Astrocyte of the cerebellum (primary cell): Measurements from ENCODE around the gene RSAD1.

Source experiments
- DNase-seq: peaks from one replicate; pipeline ENCODE4 v3.0.0-alpha.2; 2011; ENCODE audit warnings: low read depth
- H3K4me3 ChIP-seq: 2 replicates; pipeline ENCODE4 v1.5.1; 2011; ENCODE audit warnings: mild to moderate bottlenecking, low read depth, low read length, moderate library complexity
- CTCF ChIP-seq: IDR thresholded peaks from 2 replicates; pipeline ENCODE4 v1.5.1; 2012; ENCODE audit warnings: low read length, low read depth, moderate library complexity, mild to moderate bottlenecking; ENCODE audit errors: missing control alignments
- in situ Hi-C: cut with HindIII; loops from 2 replicates; pipeline ENCODE4 v1.10.0; 2017; ENCODE audit warnings: low sequenced_read_pairs

The RSAD1 gene

GRCh38 chr17:50478391-50479381 lies at the start of gene RSAD1:
RSAD1 (plus strand) TSS chr17:50478860; CDS start chr17:50478885, 25 bp downstream.
- in situ Hi-C loops: no loop called here
- DNase-seq: peak; percentile 50
- H3K4me3 ChIP-seq: peak within 1 kb of the TSS; percentile 61
- peak; percentile 82 for TF ChIP-seq CTCF

GRCh38 chr17:50429793-50430192 lies 48.9 kb upstream of the RSAD1 start:
- DNase-seq: no peak
- H3K4me3 ChIP-seq: no peak overlapping the region
- in situ Hi-C loops: no loop called here
- no peak for TF ChIP-seq CTCF

GRCh38 chr17:50430821-50431618 lies 47.6 kb upstream of the RSAD1 start:
- H3K4me3 ChIP-seq: no peak overlapping the region
- no peak for DNase-seq
- no peak for TF ChIP-seq CTCF
- in situ Hi-C loops: no loop called here

- TF ChIP-seq CTCF: no peak
These were observed 46.4 kb upstream of the RSAD1 start for GRCh38 chr17:50432125-50432762.

GRCh38 chr17:50437409-50437808 lies 41.3 kb upstream of the RSAD1 start:
- DNase-seq: no peak
- in situ Hi-C loops: no loop called here
- no peak for TF ChIP-seq CTCF

More at GRCh38 chr17:50432125-50432762, 46.4 kb upstream of the RSAD1 start:
- no peak overlapping the region for H3K4me3 ChIP-seq
- in situ Hi-C loops: no loop called here
- DNase-seq: no peak

GRCh38 chr17:50439008-50439407 lies 39.7 kb upstream of the RSAD1 start:
- in situ Hi-C loops: no loop called here
- TF ChIP-seq CTCF: no peak

More at GRCh38 chr17:50437409-50437808, 41.3 kb upstream of the RSAD1 start:
- no peak overlapping the region for H3K4me3 ChIP-seq

More at GRCh38 chr17:50439008-50439407, 39.7 kb upstream of the RSAD1 start:
- DNase-seq: no peak
- no peak overlapping the region for H3K4me3 ChIP-seq
